GM21825 (cell line): ENCODE data around the gene ARPC5.
A peak's percentile ranks its signal among the peaks of the same experiment; 100 is the strongest.
"Not testable (repeated sequence)": the region's sequence is repeated elsewhere in the genome, so short reads cannot be mapped to it uniquely, and the experiment has no call there.

Source experiments
- ATAC-seq: cut with Tn5 transposase; IDR thresholded peaks from one replicate; pipeline ENCODE4 v1.9.1; 2021; ENCODE audit warnings: mild to moderate bottlenecking, moderate library complexity; ENCODE audit not compliant: unreplicated experiment

Gene ARPC5

DNA sequence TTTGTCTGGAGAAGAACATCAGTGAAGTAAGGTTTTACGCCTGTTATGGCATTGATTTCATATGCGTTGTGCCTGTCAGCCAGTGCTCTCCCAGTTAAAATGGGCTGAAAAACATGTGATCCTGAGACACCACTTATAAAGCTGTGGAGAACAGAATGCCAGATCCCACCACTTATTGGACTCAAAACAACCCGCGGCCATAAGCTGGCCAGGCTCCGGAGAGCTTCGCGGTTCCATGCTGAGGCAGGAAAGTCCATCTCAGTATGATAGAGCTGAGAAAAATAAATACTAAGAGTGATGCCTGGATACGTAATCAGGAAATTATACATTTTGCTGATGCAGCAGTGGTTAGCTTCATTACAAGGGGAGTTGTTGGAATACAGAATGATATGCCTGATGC lies 12.5 kb upstream of the ARPC5 start:
- ATAC-seq: no peak

DNA sequence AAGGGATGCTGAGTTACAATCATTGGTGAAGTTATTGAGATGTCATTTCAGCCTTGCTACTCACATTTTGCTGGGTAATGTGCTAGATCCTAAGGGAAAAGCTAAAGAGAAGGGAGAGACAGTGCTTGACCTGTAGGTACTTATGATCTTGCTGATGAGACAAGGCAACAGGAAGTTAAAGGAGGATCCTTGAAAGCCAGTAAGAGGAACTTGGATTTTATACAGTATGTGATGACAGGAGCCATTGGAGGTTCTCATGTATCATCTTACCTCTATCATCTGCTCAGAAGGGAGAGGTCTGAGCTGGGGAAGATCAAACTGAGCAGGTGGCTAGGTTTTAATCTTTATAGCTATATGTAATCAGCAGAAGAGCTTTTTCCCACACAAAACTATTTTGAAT lies 11.2 kb upstream of the ARPC5 start:
- ATAC-seq: no peak

DNA sequence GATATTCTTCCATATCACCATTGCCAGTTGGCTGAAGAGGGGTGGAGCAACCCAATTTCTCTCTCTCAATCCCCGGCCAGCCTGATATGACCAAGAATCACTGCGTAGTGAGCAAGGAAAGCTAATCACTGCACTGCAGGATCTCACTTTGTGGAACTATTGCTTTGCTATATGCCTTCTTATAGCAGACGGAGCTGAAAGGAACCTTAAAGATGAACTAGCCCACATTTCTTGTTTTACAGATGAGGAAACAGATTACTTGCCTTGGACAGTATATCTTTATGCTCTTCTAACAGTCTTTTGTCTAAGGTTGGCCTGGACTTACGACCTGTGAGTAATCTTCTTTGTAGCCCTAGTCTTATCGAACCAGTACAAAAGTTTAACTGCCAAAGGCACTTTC lies 9.9 kb upstream of the ARPC5 start:
- ATAC-seq: no peak

DNA sequence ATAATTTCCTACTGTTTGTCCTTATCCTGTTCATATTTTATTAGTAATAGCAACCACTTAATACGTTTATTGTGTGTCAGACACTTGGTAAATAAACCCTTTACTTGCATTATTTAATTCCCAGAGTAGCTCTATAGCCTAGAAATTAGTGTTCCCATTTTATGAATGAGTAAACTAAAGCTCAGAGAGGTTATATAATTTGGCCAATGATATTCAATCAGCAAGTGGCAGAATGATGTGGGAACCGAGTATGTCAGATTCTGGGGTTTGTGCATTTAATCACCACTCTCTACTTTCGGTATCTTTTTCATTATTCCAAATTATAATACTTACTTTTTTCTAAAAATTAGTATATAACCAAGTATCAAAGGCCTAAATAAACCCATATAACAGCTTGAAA lies 6.6 kb upstream of the ARPC5 start:
- no peak for ATAC-seq

DNA sequence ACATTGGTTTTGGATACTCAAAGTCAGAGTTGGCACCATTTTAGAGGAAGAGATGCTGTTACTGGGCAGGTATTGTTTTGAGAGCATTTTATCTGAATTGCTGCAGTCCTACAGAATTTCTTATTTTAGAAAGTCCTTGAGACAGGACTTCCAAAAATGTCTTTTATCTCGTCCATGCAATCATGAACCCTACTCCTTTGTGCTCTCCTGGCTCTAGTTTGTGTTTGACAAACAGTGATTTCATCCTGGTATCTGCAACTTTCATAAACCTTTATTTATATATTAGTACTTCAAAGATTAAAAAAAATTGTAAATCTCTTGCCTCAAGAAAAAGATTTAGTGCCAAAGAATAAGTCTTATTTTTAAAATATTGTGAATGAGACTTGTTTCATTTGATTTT lies 4.6 kb upstream of the ARPC5 start:
- ATAC-seq: no peak

DNA sequence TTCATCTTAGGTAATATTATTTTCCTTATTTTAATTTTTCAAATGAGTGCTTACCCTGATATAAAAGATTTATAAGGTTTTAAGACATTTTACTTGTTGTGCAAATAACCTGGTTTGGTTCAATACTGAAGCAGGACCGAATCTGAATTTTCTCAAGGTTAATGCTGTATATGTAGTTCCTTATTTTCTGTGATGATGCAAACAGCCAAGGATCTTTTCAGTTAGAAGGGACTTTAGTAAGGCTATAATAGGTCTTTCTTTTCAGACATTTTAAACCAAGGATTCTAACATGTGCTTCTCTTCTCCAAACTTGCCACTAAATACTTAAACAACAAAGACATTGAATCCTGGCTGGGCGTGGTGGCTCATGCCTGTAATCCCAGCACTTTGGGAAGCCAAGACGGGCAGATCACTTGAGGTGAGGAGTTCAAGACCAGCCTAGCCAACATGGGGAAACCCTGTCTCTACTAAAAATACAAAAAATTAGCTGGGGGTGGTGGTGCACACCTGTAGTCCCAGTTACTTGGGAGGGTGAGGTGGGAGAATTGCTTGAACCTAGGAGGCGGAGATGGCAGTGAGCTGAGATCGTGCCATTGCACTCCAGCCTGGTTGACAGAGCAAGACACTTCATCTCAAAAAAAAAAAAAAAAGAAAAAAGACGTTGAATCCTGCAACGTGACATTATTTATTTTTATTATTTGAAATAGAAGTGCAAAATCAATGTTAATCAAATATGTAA lies 3.2 kb upstream of the ARPC5 start:
- no peak for ATAC-seq

DNA sequence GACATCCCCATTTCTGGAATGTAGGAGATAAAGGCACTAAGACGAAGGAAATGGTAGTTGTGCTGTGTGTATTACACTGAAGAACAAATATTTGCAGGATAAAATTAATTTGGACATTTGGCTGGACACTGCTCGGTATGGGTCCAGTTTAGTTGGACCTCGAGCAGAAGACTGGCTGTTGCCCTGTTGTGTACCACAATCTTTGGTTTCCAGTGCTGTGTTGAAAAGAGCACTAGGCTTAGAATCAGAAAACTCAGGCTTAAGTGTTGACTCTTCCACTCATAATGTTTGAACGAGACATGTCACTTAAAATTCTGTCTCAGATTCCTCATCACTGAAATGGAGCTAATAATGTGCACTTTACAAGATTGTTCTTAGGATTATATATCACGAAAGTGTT lies 1.2 kb upstream of the ARPC5 start:
- no peak for ATAC-seq

DNA sequence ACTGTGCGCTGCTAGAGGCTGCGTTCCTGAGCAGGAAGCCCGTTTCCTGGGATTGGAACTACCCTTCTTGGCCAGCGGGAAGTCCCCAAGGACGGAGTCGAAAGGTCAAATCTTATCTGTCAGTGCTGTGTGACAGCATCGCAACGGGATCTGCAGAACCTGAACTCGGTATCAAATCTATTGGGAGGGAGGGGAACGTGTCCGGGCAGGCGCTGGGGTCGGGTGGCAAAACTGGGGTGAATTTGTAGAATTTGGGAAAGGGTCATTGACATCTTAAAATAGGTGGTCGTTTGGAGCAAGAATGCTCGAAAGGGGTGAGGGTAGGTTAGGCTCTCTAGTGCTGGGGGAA lies 725 bp upstream of the ARPC5 start:
- no peak for ATAC-seq

DNA sequence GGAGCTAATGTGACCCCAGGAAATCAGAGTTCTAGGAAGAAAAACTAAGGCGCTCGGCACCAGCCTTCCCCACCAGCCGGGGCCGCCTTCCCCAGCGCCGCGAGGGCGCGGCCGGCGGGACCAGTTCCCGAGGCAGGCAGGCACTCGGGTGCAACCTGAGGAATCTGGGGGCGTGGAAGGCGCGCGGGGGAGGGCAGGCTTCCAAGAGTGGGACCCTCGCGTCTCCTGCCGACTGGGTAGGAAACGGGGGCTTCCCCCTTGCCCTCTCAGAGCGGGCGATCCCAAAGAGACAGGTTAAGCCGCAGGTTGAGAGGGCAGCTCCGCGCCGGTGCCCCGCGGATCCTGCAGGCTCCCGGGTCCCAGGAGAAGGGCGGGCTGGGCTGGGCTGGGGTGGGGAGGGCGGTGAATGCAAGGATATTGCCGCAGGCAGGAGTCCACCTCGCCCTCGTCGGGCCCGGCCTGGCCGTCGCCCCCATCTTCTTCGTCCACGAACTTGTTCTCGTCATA lies 431 bp downstream of the ARPC5 start:
- peak; percentile 11 for ATAC-seq

DNA sequence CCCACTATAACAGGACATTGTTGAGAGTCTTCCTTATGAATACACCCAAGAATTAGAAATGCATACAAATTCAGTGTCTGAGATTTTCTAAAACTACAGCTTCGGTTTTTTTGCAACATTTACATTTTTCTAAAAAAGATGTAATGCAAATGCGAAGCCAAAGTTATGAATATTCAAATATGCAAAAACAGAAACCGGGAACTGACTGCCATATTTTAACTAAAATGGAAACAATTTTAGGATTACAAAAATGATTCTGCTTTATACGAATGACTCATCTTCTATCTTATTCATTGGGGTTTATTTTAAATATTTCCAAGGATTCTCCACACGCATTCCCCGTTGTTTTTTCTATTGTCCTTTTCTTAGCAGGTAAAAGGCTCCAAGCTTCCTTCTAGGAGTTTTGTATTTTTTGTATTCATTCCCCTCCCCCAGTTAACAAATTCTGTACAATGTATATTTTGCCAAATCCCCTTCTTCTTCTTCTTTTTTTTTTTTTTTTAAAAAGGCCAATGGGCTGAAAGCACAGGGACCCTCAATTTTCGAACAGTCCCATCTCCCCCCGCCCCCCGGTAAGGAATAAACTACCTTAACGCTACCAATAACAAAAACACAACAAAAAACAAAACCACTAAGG lies 1.0 kb downstream of the ARPC5 start:
- no peak for ATAC-seq

DNA sequence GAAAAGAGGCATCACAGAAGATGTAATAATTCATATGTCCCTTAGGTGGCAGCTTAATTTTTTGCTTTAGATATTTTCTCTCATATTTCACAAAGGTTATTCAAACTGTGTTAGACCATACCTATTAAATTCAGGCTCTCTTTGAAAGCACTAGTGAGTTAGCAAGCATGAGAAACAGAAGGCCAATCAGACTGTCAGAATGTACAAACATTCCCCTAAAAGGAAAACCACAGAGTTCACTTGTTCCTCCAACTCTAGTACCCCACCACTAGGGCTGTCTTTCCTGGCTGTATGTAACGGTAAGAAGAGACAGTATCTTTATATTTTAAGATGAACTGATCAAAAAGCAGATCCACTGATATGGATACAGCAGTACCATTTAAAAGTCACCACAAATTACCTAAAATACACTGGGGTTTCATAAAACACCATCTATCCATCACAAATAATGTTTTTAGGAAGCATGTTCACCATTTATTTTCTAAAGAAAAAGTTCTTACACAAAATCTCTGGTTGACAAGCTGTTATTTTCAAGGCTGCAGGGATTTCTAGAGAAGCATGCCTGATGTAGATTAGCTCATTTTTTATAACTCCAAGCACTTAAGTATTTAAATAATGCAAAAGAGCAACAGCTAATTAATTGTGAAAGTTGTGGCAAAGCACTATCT lies 1.8 kb downstream of the ARPC5 start:
- ATAC-seq: peak; percentile 40

DNA sequence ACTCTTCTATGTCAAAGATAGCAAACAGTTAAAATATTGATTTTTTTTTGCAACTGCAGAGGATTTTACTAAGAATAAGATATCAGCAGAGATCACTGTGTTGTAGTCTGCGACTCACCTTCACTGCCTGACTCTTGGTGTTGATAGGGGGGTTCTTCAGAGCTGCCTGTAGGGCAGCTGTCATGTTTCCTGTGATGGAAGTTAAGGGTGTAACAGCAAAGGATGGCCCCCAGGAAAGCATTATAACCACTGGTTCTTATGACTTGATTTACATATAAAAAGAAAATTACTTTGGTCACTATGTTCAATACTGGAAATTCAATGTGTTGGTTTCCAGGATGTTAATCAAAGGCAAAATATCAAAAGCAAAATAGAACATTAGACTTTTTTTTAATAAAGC lies 2.6 kb downstream of the ARPC5 start:
- ATAC-seq: no peak

DNA sequence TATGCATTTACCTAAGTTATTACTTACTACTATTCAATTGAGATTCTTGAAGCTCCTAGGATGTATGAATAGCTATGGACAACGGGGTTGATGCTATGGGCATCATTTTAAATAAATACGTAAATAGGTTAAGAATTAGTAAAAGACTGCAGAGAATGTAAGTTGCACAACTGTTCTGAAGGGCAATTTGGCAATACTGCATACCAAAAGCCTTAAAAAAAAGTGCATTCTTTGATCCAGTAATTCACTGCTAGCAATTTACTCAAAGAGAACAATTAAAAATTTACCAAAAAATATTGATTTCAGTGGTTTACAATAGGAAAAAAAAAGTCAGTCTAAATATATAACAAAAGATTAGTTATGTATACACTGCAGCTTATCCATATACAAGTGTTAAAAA lies 3.5 kb downstream of the ARPC5 start:
- no peak for ATAC-seq

DNA sequence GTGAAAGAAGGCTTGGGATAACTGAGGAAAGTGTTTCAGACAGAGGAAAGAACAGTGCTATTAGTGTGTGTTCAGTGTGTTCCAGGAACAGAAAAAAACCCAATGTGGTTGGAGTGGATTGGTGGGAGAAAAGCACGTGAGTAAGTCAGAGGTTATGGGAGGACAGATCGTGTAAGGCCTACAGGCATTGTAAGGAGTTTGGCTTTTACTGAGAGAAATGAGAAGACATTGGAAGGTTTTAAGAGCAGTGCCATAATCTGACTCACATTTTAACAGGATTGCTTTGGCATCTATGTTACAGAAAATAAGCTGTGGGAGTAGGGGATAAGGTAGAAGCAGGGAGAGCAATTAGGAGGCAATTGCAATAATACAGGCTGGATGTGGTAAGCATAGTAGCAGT lies 4.8 kb downstream of the ARPC5 start:
- no peak for ATAC-seq

DNA sequence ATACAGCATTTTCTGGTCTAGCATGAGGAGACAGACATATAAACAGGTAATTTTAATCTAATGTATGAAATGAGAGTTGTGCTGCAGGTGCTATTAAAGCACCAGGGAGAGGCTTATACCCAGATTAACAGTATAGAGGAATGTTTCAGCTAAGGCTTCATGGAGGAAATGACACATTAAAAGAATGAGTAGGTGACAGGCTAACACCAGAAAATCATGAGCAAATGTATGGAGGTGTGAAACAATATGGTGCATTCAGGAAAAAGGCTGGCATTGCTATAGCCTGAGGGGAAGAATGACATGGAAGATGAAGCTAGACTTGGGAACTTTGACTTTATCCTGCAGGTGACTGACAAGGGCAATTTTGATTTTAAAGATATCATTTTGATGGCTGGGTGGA lies 7.0 kb downstream of the ARPC5 start:
- ATAC-seq: no peak

DNA sequence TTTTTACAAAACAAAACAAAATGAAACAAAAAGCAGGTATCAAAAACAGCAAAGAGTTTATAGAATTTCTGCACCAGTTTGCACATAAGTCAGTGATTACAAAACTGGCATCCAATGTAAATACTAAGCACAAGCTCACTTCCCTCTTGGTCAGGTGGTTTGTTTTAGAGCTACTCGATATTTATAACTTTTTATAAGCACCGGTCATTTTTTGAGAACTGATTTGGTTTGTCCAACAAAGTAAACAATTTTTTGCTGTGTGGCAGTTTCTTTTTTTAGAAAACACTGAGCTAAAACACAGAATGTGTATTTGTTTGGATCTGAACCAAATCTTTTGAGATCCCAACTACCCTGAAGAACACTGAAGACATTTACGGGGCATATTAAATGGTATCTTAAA lies 9.3 kb downstream of the ARPC5 start:
- not testable (repeated sequence) for ATAC-seq

DNA sequence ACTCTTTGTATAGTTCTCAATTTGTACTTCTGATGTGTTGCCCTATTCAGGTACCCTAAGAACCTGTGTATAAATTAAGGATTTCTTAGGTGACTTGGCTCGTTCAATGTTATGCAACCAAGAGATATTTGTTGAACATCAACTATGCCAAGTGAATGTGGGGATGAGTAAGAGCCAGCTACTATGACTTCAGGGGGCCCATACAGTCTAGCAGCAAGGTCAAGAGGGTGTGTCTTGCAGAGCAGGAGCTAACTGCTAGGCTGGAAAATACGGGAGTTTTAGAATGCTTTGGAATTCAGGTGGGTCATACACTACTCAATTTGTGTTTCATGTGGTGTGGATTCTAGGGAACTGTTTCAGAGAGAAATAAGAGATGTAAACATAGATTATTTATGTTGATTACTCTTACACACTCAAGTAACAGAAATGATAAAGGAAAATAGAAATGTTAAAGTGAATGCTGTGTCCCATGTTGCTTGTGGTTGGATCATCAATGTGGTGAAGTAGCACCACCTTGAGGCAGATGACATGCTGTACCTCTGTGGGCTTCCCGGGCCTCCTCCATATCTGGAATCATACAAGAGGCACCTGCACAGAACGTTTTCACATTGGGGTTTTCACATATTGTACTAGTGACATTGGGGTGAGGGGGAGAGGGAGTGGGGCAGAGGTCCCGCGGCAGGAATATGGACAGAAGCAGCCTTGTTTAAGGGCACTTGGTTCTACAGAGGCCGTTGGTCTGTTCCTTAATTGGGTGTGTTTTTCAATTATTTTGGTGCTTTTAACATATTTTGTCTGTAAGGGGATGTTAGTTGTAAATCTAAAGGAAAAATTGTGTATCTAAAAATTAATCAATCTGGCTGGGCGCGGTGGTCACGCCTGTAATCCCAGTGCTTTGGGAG lies 12.4 kb downstream of the ARPC5 start:
- ATAC-seq: peak; percentile 88

DNA sequence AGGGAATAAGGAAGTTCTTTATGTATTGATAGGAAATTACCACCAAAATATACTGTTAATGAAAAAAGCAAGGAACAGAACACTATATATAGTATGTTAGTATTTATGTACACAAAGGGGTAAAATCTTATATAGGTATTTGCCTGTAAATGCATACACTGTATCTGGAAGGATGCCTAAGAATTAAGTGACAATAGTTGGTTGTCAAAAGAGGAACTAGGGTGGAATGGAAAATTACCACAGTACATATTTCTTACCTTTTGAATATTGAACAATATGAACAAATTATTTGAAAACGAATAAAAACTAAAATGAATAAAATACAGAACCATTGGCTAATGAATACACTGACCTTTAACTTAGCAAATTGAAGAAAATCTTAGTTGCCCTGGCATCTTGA lies 13.6 kb downstream of the ARPC5 start:
- ATAC-seq: no peak

DNA sequence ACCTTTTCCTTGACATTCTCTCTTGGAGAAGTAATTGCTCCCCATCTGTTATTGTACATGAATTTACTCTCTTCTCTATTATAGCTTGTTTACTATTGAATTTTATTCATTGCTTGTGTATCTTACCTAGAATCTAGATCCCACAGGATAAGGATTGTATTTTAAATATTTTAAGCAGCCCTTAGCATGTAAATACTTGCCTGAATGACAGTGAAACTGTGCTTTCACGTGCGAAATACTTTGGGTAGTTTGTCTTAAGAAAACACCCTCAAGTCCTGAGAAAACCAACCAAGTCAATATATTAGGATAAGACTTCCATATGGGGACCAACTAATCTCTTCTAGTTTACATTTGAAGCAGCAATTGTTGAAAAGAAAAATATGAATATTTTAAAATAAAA lies 15.3 kb downstream of the ARPC5 start:
- ATAC-seq: no peak

DNA sequence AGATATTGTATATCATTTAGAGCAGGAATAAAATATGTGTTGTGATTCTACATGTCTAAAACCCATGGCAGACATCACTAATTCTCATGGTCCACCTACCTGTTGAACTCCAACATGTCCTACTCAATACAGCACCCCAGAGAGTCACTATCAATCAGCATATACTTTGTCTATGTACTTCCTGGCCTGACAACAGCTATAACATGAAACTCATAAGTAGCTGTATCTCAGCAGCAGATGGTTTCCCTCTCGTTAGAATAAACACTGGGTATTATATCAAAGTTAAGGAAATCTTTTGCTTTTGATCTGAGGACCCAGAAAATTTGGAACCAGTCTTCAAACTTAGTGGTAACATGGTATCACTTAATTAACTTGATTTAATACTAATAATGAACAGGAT lies 15.8 kb downstream of the ARPC5 start:
- no peak for ATAC-seq

DNA sequence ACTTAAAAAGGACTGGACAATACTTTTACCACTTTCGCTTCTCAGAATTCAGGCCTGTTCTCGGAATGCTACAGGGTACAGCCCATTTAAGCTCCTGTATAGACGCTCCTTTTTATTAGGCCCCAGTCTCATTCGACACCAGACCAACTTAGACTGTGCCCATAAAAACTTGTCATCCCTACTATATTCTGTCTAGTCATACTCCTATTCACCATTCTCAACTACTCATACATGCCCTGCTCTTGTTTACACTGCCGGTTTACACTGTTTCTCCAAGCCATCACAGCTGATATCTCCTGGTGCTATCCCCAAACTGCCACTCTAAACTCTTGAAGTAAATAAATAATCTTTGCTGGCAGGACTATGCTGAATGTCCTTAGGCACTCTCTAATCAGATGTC lies 17.4 kb downstream of the ARPC5 start:
- not testable (repeated sequence) for ATAC-seq
